B cell (primary cell): ENCODE data around the gene LYG2.

Experiments used
- EZH2 ChIP-seq: IDR thresholded peaks from 2 replicates; pipeline ENCODE4 v1.6.1; 2012; ENCODE audit warnings: borderline replicate concordance, low read depth, mild to moderate bottlenecking, moderate library complexity, low read length; ENCODE audit not compliant: insufficient read depth, poor library complexity, severe bottlenecking
- TF ChIP-seq, protein P1 (sequence below): fragments of 200-600 bp; IDR thresholded peaks from one replicate; pipeline ENCODE4 v1.8.0; 2022; ENCODE audit warnings: antibody characterized with exemption, mild to moderate bottlenecking

DNA sequence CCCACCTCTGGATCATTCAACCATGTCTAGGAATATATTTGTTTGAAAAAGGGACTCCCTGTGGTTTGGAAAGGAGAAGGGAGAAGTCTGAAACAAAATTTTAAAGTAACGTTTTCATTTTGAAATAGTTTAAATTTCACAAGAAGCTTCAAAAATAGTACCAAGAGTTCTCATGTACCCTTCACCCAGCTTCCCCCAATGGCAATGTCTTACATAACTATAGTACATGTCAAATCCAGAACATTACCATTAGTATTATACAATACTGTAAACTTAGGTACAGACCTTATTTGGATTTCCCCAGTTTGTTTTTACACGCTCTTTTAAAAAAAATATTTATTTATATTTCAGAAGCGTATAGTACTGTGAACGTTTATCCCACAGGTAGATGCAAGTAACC lies 4.0 kb upstream of the LYG2 start:
- TF ChIP-seq, protein P1, sequence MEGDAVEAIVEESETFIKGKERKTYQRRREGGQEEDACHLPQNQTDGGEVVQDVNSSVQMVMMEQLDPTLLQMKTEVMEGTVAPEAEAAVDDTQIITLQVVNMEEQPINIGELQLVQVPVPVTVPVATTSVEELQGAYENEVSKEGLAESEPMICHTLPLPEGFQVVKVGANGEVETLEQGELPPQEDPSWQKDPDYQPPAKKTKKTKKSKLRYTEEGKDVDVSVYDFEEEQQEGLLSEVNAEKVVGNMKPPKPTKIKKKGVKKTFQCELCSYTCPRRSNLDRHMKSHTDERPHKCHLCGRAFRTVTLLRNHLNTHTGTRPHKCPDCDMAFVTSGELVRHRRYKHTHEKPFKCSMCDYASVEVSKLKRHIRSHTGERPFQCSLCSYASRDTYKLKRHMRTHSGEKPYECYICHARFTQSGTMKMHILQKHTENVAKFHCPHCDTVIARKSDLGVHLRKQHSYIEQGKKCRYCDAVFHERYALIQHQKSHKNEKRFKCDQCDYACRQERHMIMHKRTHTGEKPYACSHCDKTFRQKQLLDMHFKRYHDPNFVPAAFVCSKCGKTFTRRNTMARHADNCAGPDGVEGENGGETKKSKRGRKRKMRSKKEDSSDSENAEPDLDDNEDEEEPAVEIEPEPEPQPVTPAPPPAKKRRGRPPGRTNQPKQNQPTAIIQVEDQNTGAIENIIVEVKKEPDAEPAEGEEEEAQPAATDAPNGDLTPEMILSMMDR = no peak
- TF ChIP-seq EZH2 = no peak
